ENCODE data around the gene SECTM1. TPM values are rescaled to one million over a fixed set of nuclear protein-coding genes. Genes with fewer than 3 reads are reported as not detected.

SECTM1 gene
- total RNA-seq, 3 donors from 2014 or later, result 2.6 to 3.8 (median 3.0) TPM

GRCh38 chr17:82272495-82273326, 60.9 kb downstream of the SECTM1 start:
- H3K4me3 Mint-ChIP-seq, result peak overlapping the region; percentile 96
- DNase-seq, result peak; percentile 45

DNA sequence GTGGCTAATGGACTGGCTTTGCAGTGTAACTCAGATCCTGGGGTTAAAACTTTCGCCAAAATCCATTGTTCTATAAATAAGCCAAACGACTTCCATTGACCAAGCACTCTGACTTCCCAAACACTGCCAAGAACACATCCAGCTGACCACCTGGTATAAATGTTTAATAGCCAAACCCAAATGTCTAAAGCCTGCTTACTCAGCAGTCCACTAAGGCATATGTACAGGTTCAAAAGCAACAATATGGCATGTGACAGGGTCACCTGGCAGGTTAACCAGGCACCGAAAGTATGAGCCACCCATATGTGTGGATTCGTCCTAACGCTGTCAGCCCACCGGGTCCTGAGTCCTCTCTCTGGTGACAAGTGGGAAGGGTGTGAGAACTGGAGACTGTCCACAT, 62.2 kb downstream of the SECTM1 start:
- ATAC-seq, result no peak
- peaks cover 63% of the 10 kb centered on the region for H3K4me1 Mint-ChIP-seq (ENCODE audit: low read depth)
- no peak for DNase-seq
- no peaks in the 10 kb centered on the region for H3K9me3 Mint-ChIP-seq
- H3K27me3 Mint-ChIP-seq (ENCODE audit: low read depth), result no peaks in the 10 kb centered on the region
- peaks cover 21% of the 10 kb centered on the region for H3K36me3 Mint-ChIP-seq (ENCODE audit: insufficient read depth)
- peak overlapping the region; percentile 96 for H3K4me3 Mint-ChIP-seq

More at GRCh38 chr17:82272495-82273326, 60.9 kb downstream of the SECTM1 start:
- H3K9me3 Mint-ChIP-seq, result no peaks in the 10 kb centered on the region
- H3K36me3 Mint-ChIP-seq (ENCODE audit: insufficient read depth), result peaks cover 17% of the 10 kb centered on the region
- peaks cover 51% of the 10 kb centered on the region for H3K4me1 Mint-ChIP-seq (ENCODE audit: low read depth)
- peak; percentile 15 to 19 for ATAC-seq
- H3K27me3 Mint-ChIP-seq (ENCODE audit: low read depth), result no peaks in the 10 kb centered on the region

Other genes with a start within 250 kb of the SECTM1 start
- 100 to 1,000 TPM; 365 to 468 (median 403) TPM for gene FASN, start 235.5 kb downstream of the SECTM1 start, total RNA-seq
- 10 to 100 TPM; 48.9 to 64.6 (median 60.5) TPM for gene CCDC57, start 120.9 kb downstream of the SECTM1 start, total RNA-seq
- gene SLC16A3, start 104.7 kb downstream of the SECTM1 start, total RNA-seq, result 10 to 100 TPM; 22.0 to 31.5 (median 26.3) TPM
- gene CSNK1D, start 60.1 kb downstream of the SECTM1 start, total RNA-seq, result 100 to 1,000 TPM; 152 to 170 (median 164) TPM
- gene CD7, start 16.2 kb downstream of the SECTM1 start, total RNA-seq, result 100 to 1,000 TPM; 256 to 382 (median 364) TPM
- under 1 TPM; 0.16 to 0.38 (median 0.25) TPM for gene TEX19, start 25.5 kb upstream of the SECTM1 start, total RNA-seq
- gene UTS2R, start 38.0 kb upstream of the SECTM1 start, total RNA-seq, result not detected
- 10 to 100 TPM; 16.5 to 19.9 (median 19.0) TPM for gene HEXD, start 84.6 kb upstream of the SECTM1 start, total RNA-seq
- 10 to 100 TPM; 23.2 to 29.1 (median 24.0) TPM for gene OGFOD3, start 84.8 kb upstream of the SECTM1 start, total RNA-seq
- 100 to 1,000 TPM; 151 to 165 (median 156) TPM for gene CYBC1, start 117.0 kb upstream of the SECTM1 start, total RNA-seq
- gene NARF, start 125.0 kb upstream of the SECTM1 start, total RNA-seq, result 10 to 100 TPM; 40.9 to 55.9 (median 45.9) TPM
- gene FOXK2, start 186.0 kb upstream of the SECTM1 start, total RNA-seq, result 10 to 100 TPM; 73.6 to 78.5 (median 75.9) TPM